ENCODE results near the gene NBPF1. TPM values are rescaled to one million over a fixed set of nuclear protein-coding genes. Genes with fewer than 3 reads are reported as not detected.
"Not testable (repeated sequence)": the region's sequence is repeated elsewhere in the genome, so short reads cannot be mapped to it uniquely, and the experiment has no call there.

Gene NBPF1
- total RNA-seq, 1 experiment from 2014 or later, result 28.9 TPM

- intact Hi-C loops (cut with micrococcal nuclease), result no loop called here
- H3K36me3 Mint-ChIP-seq (ENCODE audit: insufficient read depth, unreplicated experiment), result peaks cover 24% of the 10 kb centered on the region
- BruUV-seq (replicated peaks), result no TSS peak
- H3K4me3 Mint-ChIP-seq (ENCODE audit: unreplicated experiment), result no peak overlapping the region
- POLR2A ChIA-PET, result interaction anchor here (0.6 to 6.0 kb wide), 4 partner anchors 9 to 18 kb away, joined by 3 to 57 read pairs (median 5); partner anchors contain the start of gene NBPF1
- TF ChIP-seq CTCF (IDR thresholded peaks at IDR 0.05; ENCODE audit: unreplicated experiment), result no peak
- peak overlapping the region; percentile 12 for H3K27ac Mint-ChIP-seq (ENCODE audit: low read depth, unreplicated experiment)
- CTCF ChIA-PET, result interaction anchor here (0.8 to 3.8 kb wide), 6 partner anchors 9 to 83 kb away, joined by 3 to 34 read pairs (median 6); no protein-coding TSS in a partner anchor
- H3K9me3 Mint-ChIP-seq (ENCODE audit: unreplicated experiment), result no peaks in the 10 kb centered on the region
- no peaks in the 10 kb centered on the region for H3K4me1 Mint-ChIP-seq (ENCODE audit: insufficient read depth, unreplicated experiment)
- H3K27me3 Mint-ChIP-seq (ENCODE audit: insufficient read depth, unreplicated experiment), result no peaks in the 10 kb centered on the region
- DNase-seq (ENCODE audit: unreplicated experiment), result no peak
Observed at GRCh38 chr1:16625497-16626408, 12.4 kb upstream of the NBPF1 start.

- ChIA-PET POLR2A (interaction anchor here (0.6 to 6.0 kb wide), 14 partner anchors 11 to 1098 kb away, joined by 3 to 57 read pairs (median 4); partner anchors contain the start of genes DNAJC16, EPHA2 and NBPF1), CTCF (interaction anchor here (0.6 to 3.8 kb wide), 13 partner anchors 11 to 434 kb away, joined by 3 to 34 read pairs (median 5); no protein-coding TSS in a partner anchor)
- peaks cover 24% of the 10 kb centered on the region for H3K36me3 Mint-ChIP-seq (ENCODE audit: insufficient read depth, unreplicated experiment)
- intact Hi-C loops (cut with micrococcal nuclease); H3K27ac Mint-ChIP-seq (ENCODE audit: low read depth, unreplicated experiment); H3K4me3 Mint-ChIP-seq (ENCODE audit: unreplicated experiment); H3K9me3 Mint-ChIP-seq (ENCODE audit: unreplicated experiment); BruUV-seq (replicated peaks); H3K27me3 Mint-ChIP-seq (ENCODE audit: insufficient read depth, unreplicated experiment); H3K4me1 Mint-ChIP-seq (ENCODE audit: insufficient read depth, unreplicated experiment): not testable (repeated sequence)
- peak; percentile 100 for DNase-seq (ENCODE audit: unreplicated experiment)
Observed at GRCh38 chr1:16623812-16624719, 10.7 kb upstream of the NBPF1 start.

DNA sequence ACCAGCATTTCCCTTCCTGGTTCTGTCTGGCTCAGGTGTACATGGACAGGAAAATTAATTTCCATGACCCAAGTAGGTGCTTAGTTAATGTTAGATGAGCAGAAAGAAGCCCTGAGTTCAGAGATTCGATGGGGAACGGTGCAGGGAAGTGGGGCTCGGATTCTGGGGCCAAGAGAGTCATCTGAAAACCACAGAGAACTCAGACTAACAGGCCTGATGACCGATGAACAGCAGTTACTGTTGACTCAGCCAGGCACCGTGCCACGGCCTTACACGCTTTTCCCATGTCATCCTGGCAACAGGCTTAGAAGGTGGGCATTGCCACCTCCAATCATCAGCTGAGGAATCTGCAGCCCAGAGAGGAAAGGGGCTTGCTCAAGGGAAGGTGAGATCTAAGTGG is 10.0 kb upstream of the NBPF1 start:
- H3K27me3 Mint-ChIP-seq (ENCODE audit: insufficient read depth, unreplicated experiment); intact Hi-C loops (cut with micrococcal nuclease); H3K9me3 Mint-ChIP-seq (ENCODE audit: unreplicated experiment); H3K4me3 Mint-ChIP-seq (ENCODE audit: unreplicated experiment); H3K4me1 Mint-ChIP-seq (ENCODE audit: insufficient read depth, unreplicated experiment); H3K27ac Mint-ChIP-seq (ENCODE audit: low read depth, unreplicated experiment); BruUV-seq (replicated peaks): not testable (repeated sequence)
- CTCF ChIA-PET, result interaction anchor here (0.6 to 3.8 kb wide), 10 partner anchors 12 to 435 kb away, joined by 3 to 34 read pairs (median 5); no protein-coding TSS in a partner anchor
- POLR2A ChIA-PET, result interaction anchor here (0.8 to 6.0 kb wide), 11 partner anchors 10 to 467 kb away, joined by 3 to 57 read pairs (median 6); partner anchors contain the start of genes EPHA2 and NBPF1
- H3K36me3 Mint-ChIP-seq (ENCODE audit: insufficient read depth, unreplicated experiment), result peaks cover 24% of the 10 kb centered on the region
- peak; percentile 98 for DNase-seq (ENCODE audit: unreplicated experiment)

GRCh38 chr1:16621681-16622315 is 8.4 kb upstream of the NBPF1 start:
- not testable (repeated sequence) for H3K9me3 Mint-ChIP-seq (ENCODE audit: unreplicated experiment); H3K4me1 Mint-ChIP-seq (ENCODE audit: insufficient read depth, unreplicated experiment); H3K4me3 Mint-ChIP-seq (ENCODE audit: unreplicated experiment); BruUV-seq (replicated peaks); H3K27me3 Mint-ChIP-seq (ENCODE audit: insufficient read depth, unreplicated experiment); DNase-seq (ENCODE audit: unreplicated experiment); H3K27ac Mint-ChIP-seq (ENCODE audit: low read depth, unreplicated experiment)
- H3K36me3 Mint-ChIP-seq (ENCODE audit: insufficient read depth, unreplicated experiment), result peaks cover 16% of the 10 kb centered on the region
- ChIA-PET POLR2A (interaction anchor here (1.2 to 6.0 kb wide), 4 partner anchors 9 to 326 kb away, joined by 4 to 57 read pairs (median 10); partner anchors contain the start of gene NBPF1), CTCF (interaction anchor here (0.6 to 3.8 kb wide), 12 partner anchors 10 to 424 kb away, joined by 3 to 34 read pairs (median 3); no protein-coding TSS in a partner anchor)
- intact Hi-C loops (cut with micrococcal nuclease), result loop anchor here (1.0 to 2.0 kb wide), 2 partner anchors 275 to 330 kb away; no protein-coding TSS in a partner anchor

Data from MCF 10A (cell line).